Measurements from ENCODE around the gene LSM4. TPM values are rescaled to one million over a fixed set of nuclear protein-coding genes. Genes with fewer than 3 reads are reported as not detected.

The LSM4 gene
- total RNA-seq, 1 donor from 2014 or later, result 196 TPM

DNA sequence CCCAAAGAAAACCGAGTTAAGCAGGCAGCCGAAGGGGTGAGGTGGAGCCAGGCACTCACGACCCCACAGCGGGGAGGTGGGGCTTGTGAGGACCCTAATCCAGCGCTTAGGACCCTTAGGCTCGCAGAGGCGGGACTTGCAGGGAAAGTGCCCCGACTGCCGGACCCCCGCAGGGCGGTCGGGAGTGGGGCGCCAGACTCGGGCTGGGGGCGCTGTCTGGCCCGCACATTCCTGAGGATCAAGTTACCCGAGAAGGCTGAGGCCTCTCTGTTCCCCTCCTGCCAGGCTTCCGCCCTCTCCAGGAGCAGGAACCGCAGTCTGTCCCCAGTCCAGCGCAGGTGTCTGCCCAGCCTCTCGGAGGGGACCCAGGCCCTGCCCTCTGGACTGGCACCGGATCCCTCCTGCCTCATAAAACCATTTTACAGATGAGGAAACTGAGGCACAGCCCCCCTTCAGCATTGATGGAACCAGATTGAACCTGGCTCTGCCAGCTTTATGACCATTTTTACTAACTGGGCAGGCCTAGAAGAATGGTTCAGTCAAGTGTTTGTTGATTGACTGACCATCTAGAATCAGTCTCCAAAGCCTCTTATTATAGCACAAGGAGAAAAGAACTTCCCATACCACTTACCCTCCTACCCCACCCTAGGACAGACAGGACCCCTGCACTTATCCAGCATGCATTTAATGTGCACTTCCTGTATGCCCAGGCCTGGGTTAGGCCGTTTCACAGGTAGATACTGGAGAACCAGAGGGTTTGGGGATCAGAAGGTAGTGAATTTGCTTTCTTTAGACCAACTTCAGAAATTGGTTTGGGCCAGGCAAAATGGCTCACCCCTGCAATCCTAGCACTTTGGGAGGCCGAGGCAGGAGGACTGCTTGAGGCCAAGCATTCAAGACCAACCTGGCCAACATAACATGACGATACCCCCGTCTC, 34.8 kb downstream of the LSM4 start:
- H3K9me3 Mint-ChIP-seq, result no peaks in the 10 kb centered on the region
- no peaks in the 10 kb centered on the region for H3K36me3 Mint-ChIP-seq
- peak overlapping the region; percentile 56 for H3K27ac Mint-ChIP-seq
- no peak for DNase-seq (ENCODE audit: extremely low spot score, unreplicated experiment)
- H3K4me1 Mint-ChIP-seq (ENCODE audit: unreplicated experiment), result peaks cover 41% of the 10 kb centered on the region
- H3K27me3 Mint-ChIP-seq, result no peaks in the 10 kb centered on the region
- TF ChIP-seq, protein P1, sequence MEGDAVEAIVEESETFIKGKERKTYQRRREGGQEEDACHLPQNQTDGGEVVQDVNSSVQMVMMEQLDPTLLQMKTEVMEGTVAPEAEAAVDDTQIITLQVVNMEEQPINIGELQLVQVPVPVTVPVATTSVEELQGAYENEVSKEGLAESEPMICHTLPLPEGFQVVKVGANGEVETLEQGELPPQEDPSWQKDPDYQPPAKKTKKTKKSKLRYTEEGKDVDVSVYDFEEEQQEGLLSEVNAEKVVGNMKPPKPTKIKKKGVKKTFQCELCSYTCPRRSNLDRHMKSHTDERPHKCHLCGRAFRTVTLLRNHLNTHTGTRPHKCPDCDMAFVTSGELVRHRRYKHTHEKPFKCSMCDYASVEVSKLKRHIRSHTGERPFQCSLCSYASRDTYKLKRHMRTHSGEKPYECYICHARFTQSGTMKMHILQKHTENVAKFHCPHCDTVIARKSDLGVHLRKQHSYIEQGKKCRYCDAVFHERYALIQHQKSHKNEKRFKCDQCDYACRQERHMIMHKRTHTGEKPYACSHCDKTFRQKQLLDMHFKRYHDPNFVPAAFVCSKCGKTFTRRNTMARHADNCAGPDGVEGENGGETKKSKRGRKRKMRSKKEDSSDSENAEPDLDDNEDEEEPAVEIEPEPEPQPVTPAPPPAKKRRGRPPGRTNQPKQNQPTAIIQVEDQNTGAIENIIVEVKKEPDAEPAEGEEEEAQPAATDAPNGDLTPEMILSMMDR (conservative IDR thresholded peaks at IDR 0.05), result no peak
- H3K4me3 Mint-ChIP-seq, result peak overlapping the region; percentile 34

DNA sequence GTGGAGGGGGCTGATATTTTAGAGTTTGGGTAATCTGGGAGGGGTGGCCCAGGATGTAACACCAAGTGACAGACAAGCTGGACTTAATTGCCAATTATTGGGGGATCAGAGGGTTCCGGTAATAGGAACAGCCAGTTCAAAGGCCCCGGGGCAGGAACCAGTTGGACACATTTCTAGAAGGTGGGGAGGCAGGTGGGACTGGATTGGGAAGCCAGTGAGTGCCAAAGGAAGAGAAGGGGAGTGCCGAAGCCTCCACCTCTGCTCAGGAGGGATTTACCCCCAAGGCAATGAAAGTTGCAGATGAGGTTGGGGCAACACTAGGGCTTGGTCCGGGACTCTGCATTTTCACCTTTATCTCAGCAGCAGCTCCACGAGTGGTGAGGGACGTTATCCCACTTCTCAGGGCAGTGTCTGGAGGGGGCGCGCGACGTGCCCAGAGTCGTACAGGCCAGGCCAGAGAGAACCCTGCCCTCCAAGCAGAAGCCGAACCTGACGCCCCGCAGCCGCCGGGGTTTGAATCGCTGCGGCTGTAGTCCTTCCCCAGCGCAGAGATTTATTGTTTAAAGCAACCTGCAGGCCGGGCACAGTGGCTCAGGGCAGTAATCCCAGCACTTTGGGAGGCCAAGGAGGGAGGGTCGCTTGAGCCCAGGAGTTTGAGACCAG, 35.8 kb downstream of the LSM4 start:
- no peaks in the 10 kb centered on the region for H3K36me3 Mint-ChIP-seq
- H3K4me1 Mint-ChIP-seq (ENCODE audit: unreplicated experiment), result peaks cover 46% of the 10 kb centered on the region
- H3K4me3 Mint-ChIP-seq, result peak overlapping the region; percentile 69
- peak overlapping the region; percentile 81 for H3K27ac Mint-ChIP-seq
- TF ChIP-seq, protein P1 (conservative IDR thresholded peaks at IDR 0.05), result no peak
- DNase-seq (ENCODE audit: extremely low spot score, unreplicated experiment), result no peak
- H3K9me3 Mint-ChIP-seq, result no peaks in the 10 kb centered on the region
- H3K27me3 Mint-ChIP-seq, result no peaks in the 10 kb centered on the region

DNA sequence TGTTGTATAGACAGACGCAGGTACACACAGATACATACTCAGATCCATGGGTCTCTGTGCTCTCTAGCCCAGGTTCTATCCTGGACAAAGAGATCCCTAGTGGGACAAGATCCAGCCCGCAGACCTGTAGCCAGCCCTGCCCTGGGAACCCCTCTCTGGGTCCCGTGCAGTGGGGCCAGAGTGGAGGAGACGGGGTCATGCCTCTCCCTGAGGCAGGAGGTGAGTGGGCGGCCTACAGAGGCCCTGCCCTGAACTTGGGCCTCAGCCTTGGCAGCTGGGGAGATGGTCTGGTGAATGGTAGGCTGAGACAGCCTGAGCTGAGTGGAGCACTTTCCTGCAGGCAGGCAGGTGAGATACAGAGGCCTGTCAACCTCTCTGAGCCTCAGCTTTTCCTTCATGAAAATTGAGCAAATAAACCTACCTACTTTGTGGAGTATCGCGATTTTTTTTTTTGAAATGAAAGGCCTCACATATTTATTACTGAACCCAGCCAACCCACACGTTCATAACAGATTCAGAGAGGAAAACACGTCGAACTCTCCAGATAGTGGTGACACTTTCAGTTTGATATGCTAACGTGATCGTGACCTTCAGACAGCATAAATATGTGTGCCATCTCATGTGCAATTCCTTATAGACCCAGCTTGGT, 38.0 kb downstream of the LSM4 start:
- Mint-ChIP-seq H3K27me3 (peaks cover 1% of the 10 kb centered on the region), H3K4me3 (peak overlapping the region; percentile 51), H3K27ac (peak overlapping the region; percentile 83), H3K9me3 (no peaks in the 10 kb centered on the region), H3K4me1 (ENCODE audit: unreplicated experiment) (peaks cover 35% of the 10 kb centered on the region), H3K36me3 (peaks cover under 1% of the 10 kb centered on the region)
- DNase-seq (ENCODE audit: extremely low spot score, unreplicated experiment), result no peak
- TF ChIP-seq, protein P1 (conservative IDR thresholded peaks at IDR 0.05), result no peak

- Mint-ChIP-seq H3K27ac (no peak overlapping the region), H3K4me3 (no peak overlapping the region), H3K27me3 (peaks cover 6% of the 10 kb centered on the region)
These were observed 39.5 kb downstream of the LSM4 start for GRCh38 chr19:18283338-18283737.

GRCh38 chr19:18282788-18283141, 40.1 kb downstream of the LSM4 start:
- H3K36me3 Mint-ChIP-seq, result peaks cover 8% of the 10 kb centered on the region
- peak overlapping the region; percentile 96 for H3K27ac Mint-ChIP-seq
- TF ChIP-seq, protein P1 (conservative IDR thresholded peaks at IDR 0.05), result no peak
- H3K4me3 Mint-ChIP-seq, result peak overlapping the region; percentile 84
- H3K4me1 Mint-ChIP-seq (ENCODE audit: unreplicated experiment), result peaks cover 38% of the 10 kb centered on the region
- peaks cover 6% of the 10 kb centered on the region for H3K27me3 Mint-ChIP-seq
- DNase-seq (ENCODE audit: extremely low spot score, unreplicated experiment), result no peak
- no peaks in the 10 kb centered on the region for H3K9me3 Mint-ChIP-seq

More at GRCh38 chr19:18283338-18283737, 39.5 kb downstream of the LSM4 start:
- Mint-ChIP-seq H3K9me3 (no peaks in the 10 kb centered on the region), H3K4me1 (ENCODE audit: unreplicated experiment) (peaks cover 38% of the 10 kb centered on the region), H3K36me3 (peaks cover 8% of the 10 kb centered on the region)
- DNase-seq (ENCODE audit: extremely low spot score, unreplicated experiment), result no peak
- TF ChIP-seq, protein P1 (conservative IDR thresholded peaks at IDR 0.05), result no peak
